GM06990 (cell line): ENCODE measurements around the gene SCAMP5.

Source experiments
- DNase-seq: peaks from one replicate; pipeline ENCODE4 v3.0.0-alpha.2; 2011; ENCODE audit not compliant: insufficient read length; ENCODE audit errors: extremely low read depth
- H3K27me3 ChIP-seq: replicated peaks from 2 replicates; pipeline ENCODE4 v1.6.0; 2011; ENCODE audit warnings: low read length; ENCODE audit not compliant: control insufficient read depth, insufficient read depth
- H3K36me3 ChIP-seq: 2 replicates; pipeline ENCODE4 v1.5.1; 2011; ENCODE audit warnings: low read length; ENCODE audit not compliant: control insufficient read depth, insufficient read depth
- H3K4me3 ChIP-seq: replicated peaks from 2 replicates; pipeline ENCODE4 v1.5.1; 2011; ENCODE audit warnings: low read depth, mild to moderate bottlenecking, control low read depth, low read length
- CTCF ChIP-seq: IDR thresholded peaks from 2 replicates; pipeline ENCODE4 v1.5.1; 2011; ENCODE audit warnings: low read length, control low read depth, mild to moderate bottlenecking, inconsistent platforms; ENCODE audit not compliant: insufficient read depth, poor library complexity, severe bottlenecking

Gene SCAMP5

GRCh38 chr15:74959586-74959939 is 35.8 kb upstream of the SCAMP5 start:
- Histone ChIP-seq H3K36me3 (no peaks in the 10 kb centered on the region), H3K4me3 (no peak overlapping the region)

GRCh38 chr15:74960286-74960685 is 35.1 kb upstream of the SCAMP5 start:
- Histone ChIP-seq H3K4me3 (no peak overlapping the region), H3K36me3 (no peaks in the 10 kb centered on the region), H3K27me3 (peaks cover 4% of the 10 kb centered on the region)
- DNase-seq, result no peak
- no peak for TF ChIP-seq CTCF

More at GRCh38 chr15:74959586-74959939, 35.8 kb upstream of the SCAMP5 start:
- H3K27me3 ChIP-seq, result peaks cover 4% of the 10 kb centered on the region
- no peak for DNase-seq
- no peak for TF ChIP-seq CTCF

GRCh38 chr15:74960995-74961588 is 34.3 kb upstream of the SCAMP5 start:
- Histone ChIP-seq H3K27me3 (peaks cover 4% of the 10 kb centered on the region), H3K36me3 (no peaks in the 10 kb centered on the region), H3K4me3 (no peak overlapping the region)
- no peak for DNase-seq
- no peak for TF ChIP-seq CTCF

GRCh38 chr15:74961616-74962015 is 33.7 kb upstream of the SCAMP5 start:
- DNase-seq, result no peak
- no peak for TF ChIP-seq CTCF
- Histone ChIP-seq H3K36me3 (no peaks in the 10 kb centered on the region), H3K27me3 (peaks cover 4% of the 10 kb centered on the region), H3K4me3 (no peak overlapping the region)

- Histone ChIP-seq H3K27me3 (peaks cover 4% of the 10 kb centered on the region), H3K4me3 (no peak overlapping the region), H3K36me3 (no peaks in the 10 kb centered on the region)
- no peak for TF ChIP-seq CTCF
- DNase-seq, result no peak
Measured at GRCh38 chr15:74962219-74962618, 33.1 kb upstream of the SCAMP5 start.

GRCh38 chr15:74962671-74963070 is 32.7 kb upstream of the SCAMP5 start:
- Histone ChIP-seq H3K27me3 (peaks cover 4% of the 10 kb centered on the region), H3K4me3 (no peak overlapping the region), H3K36me3 (no peaks in the 10 kb centered on the region)
- DNase-seq, result no peak
- TF ChIP-seq CTCF, result no peak
